K562 (cell line): ENCODE measurements around the gene MED15. TPM values are rescaled to one million over a fixed set of nuclear protein-coding genes. Genes with fewer than 3 reads are reported as not detected.
A peak's percentile ranks its signal among the peaks of the same experiment; 100 is the strongest.

Experiments
- ATAC-seq: fragments of 200-7000 bp; cut with Tn5 transposase; 3 replicates; pipeline ENCODE4 v1.9.1; 2020; ENCODE audit warnings: moderate library complexity
- BruUV-seq: library from RNA; stranded (reverse); fragments of 400-500 nt; replicated peaks from 2 replicates; lab custom pipeline; 2021; lab: Mats Ljungman, UMichigan
- CTCF ChIA-PET: fragments of 300-600 bp; formaldehyde crosslinking; extraction: SDS; loops from one replicate; lab custom pipeline; 2021; ENCODE audit warnings: low intra/inter-chr PET ratio; lab: Yijun Ruan, JAX
- POLR2A ChIA-PET: fragments of 300-600, 350-650 bp; sonication (Branson Sonifier 250); formaldehyde crosslinking; extraction: SDS; loops from one replicate; lab custom pipeline; 2021; ENCODE audit warnings: antibody characterized with exemption, inconsistent platforms; lab: Yijun Ruan, JAX
- DNase-seq, 4 experiments: peaks; one replicate each; pipeline versions ENCODE4 v3.0.0 to v3.0.0-alpha.2; 2011 to 2018; ENCODE audit warnings: low spot score in 3 of 4, mixed read lengths in 3 of 4; ENCODE audit errors: extremely low read depth in 1 of 4
- FAIRE-seq: peaks from 2 replicates; lab custom pipeline; 2011; peaks lifted over from hg19 to GRCh38; lab: Jason Lieb, UNC
- H2AFZ ChIP-seq: 2 replicates; pipeline ENCODE4 v1.6.0; 2011; ENCODE audit warnings: low read depth, low read length, control low read depth, inconsistent platforms
- H3K27ac ChIP-seq: fragments of 200-600 bp; 3 replicates; pipeline ENCODE4 v1.8.0; 2011; ENCODE audit warnings: low read depth, mild to moderate bottlenecking, control low read depth, inconsistent platforms, low read length, moderate library complexity, mixed read lengths; ENCODE audit errors: extremely low read depth
- H3K27me3 ChIP-seq, 2 experiments: fragments of 300-600 bp in 1 of 2; 2 replicates in 1 of 2; 3 replicates in 1 of 2; pipeline versions ENCODE4 v1.6.0 to v1.8.0; 2011; ENCODE audit warnings: inconsistent platforms in 2 of 2, low read length in 2 of 2, mild to moderate bottlenecking in 1 of 2, mixed read lengths in 1 of 2, moderate library complexity in 1 of 2; ENCODE audit not compliant: control insufficient read depth in 2 of 2, insufficient read depth in 2 of 2
- H3K36me3 ChIP-seq: fragments of 300-600 bp; 3 replicates; pipeline ENCODE4 v1.8.0; 2011; ENCODE audit warnings: mild to moderate bottlenecking, low read length, inconsistent platforms; ENCODE audit not compliant: control insufficient read depth, insufficient read depth
- H3K4me1 ChIP-seq, 2 experiments: fragments of 200-600 bp in 1 of 2; replicated peaks in 1 of 2; 2 replicates in 1 of 2; 3 replicates in 1 of 2; pipeline versions ENCODE4 v1.5.1 to v1.8.0; 2011; ENCODE audit warnings: inconsistent platforms in 2 of 2, low read length in 2 of 2, mild to moderate bottlenecking in 1 of 2, mixed read lengths in 1 of 2, moderate library complexity in 1 of 2; ENCODE audit not compliant: control insufficient read depth in 2 of 2, insufficient read depth in 2 of 2
- H3K4me2 ChIP-seq: 2 replicates; pipeline ENCODE4 v1.6.1; 2011; ENCODE audit warnings: low read length, control low read depth, inconsistent platforms, mixed read lengths; ENCODE audit not compliant: insufficient read depth
- H3K4me3 ChIP-seq: fragments of 200-600 bp; sonication (generic), shearing (Covaris generic); 2 replicates; pipeline ENCODE4 v1.5.1; 2016; ENCODE audit warnings: control low read depth, inconsistent platforms
- H3K79me2 ChIP-seq: fragments of 200-600 bp; 3 replicates; pipeline ENCODE4 v1.8.0; 2011; ENCODE audit warnings: low read length, inconsistent platforms; ENCODE audit not compliant: control insufficient read depth, insufficient read depth
- H3K9ac ChIP-seq, 2 experiments: 2 replicates each; pipeline versions ENCODE4 v1.6.0 to v1.6.1; 2011; ENCODE audit warnings: low read depth in 2 of 2, low read length in 2 of 2, control low read depth in 1 of 2, inconsistent platforms in 1 of 2, mild to moderate bottlenecking in 1 of 2, mixed read lengths in 1 of 2; ENCODE audit not compliant: insufficient read depth in 1 of 2
- H3K9me1 ChIP-seq: one replicate; pipeline ENCODE4 v1.6.0; 2011; ENCODE audit warnings: inconsistent platforms, mild to moderate bottlenecking, low read length, moderate library complexity; ENCODE audit not compliant: control insufficient read depth, insufficient read depth
- H3K9me3 ChIP-seq: replicated peaks from 2 replicates; pipeline ENCODE4 v1.5.1; 2011; ENCODE audit warnings: low read depth, low read length, inconsistent platforms; ENCODE audit not compliant: control insufficient read depth, insufficient read depth
- H4K20me1 ChIP-seq: replicated peaks from 2 replicates; pipeline ENCODE4 v1.6.1; 2011; ENCODE audit warnings: low read length, inconsistent platforms, mixed read lengths; ENCODE audit not compliant: control insufficient read depth, insufficient read depth
- E2F8 ChIP-seq: fragments of 450-650 bp; IDR thresholded peaks from 2 replicates; pipeline ENCODE4 v1.7.1; 2018; ENCODE audit warnings: mild to moderate bottlenecking, low read depth; ENCODE audit not compliant: partially characterized antibody
- ERF ChIP-seq: fragments of 450-650 bp; formaldehyde crosslinking; IDR thresholded peaks from 2 replicates; pipeline ENCODE4 v1.4.0; 2020; ENCODE audit warnings: mild to moderate bottlenecking, mixed read lengths
- GATAD2B ChIP-seq: fragments of 450-650 bp; IDR thresholded peaks from 2 replicates; pipeline ENCODE4 v1.6.1; 2017; ENCODE audit warnings: mild to moderate bottlenecking, borderline replicate concordance
- HMGN3 ChIP-seq: IDR thresholded peaks from 2 replicates; pipeline ENCODE4 v1.6.1; 2011; ENCODE audit warnings: borderline replicate concordance, low read depth, mild to moderate bottlenecking, mixed read lengths, low read length; ENCODE audit not compliant: insufficient read length; ENCODE audit errors: extremely low read depth
- KAT7 ChIP-seq: sonication (generic); formaldehyde crosslinking; IDR thresholded peaks from 2 replicates; pipeline ENCODE4 v1.8.0; 2022; ENCODE audit warnings: missing genetic modification reagents, mild to moderate bottlenecking, borderline replicate concordance
- MEF2D ChIP-seq: conservative IDR thresholded peaks from 2 replicates; pipeline ENCODE4 v1.6.1; 2016; ENCODE audit warnings: low read depth, missing genetic modification characterization, missing compliant biosample characterization
- NBN ChIP-seq: fragments of 450-650 bp; IDR thresholded peaks from 2 replicates; pipeline ENCODE4 v1.6.1; 2016; ENCODE audit warnings: low read depth, mild to moderate bottlenecking
- NFRKB ChIP-seq: fragments of 450-650 bp; IDR thresholded peaks from 2 replicates; pipeline ENCODE4 v1.6.1; 2016; ENCODE audit warnings: low read depth
- NRF1 ChIP-seq, 2 experiments: fragments of 450-650 bp; IDR thresholded peaks in 1 of 2; conservative IDR thresholded peaks in 1 of 2; 2 replicates each; pipeline ENCODE4 v1.6.1; 2014; ENCODE audit warnings: mild to moderate bottlenecking in 2 of 2
- PURB ChIP-seq: sonication (generic); formaldehyde crosslinking; IDR thresholded peaks from 2 replicates; pipeline ENCODE4 v1.9.0; 2021; ENCODE audit warnings: low read depth, mild to moderate bottlenecking, missing genetic modification reagents
- RAD21 ChIP-seq, 2 experiments: fragments of 250-450 bp in 1 of 2; fragments of 450-650 bp in 1 of 2; sonication (Bioruptor Pico) in 1 of 2; formaldehyde crosslinking in 1 of 2; IDR thresholded peaks in 1 of 2; conservative IDR thresholded peaks in 1 of 2; 2 replicates each; pipeline versions ENCODE4 v1.4.0 to v1.8.0; 2020 to 2022; ENCODE audit warnings: mild to moderate bottlenecking in 2 of 2, moderate library complexity in 1 of 2
- TOE1 ChIP-seq, 2 experiments: fragments of 450-650 bp in 1 of 2; sonication (generic) in 1 of 2; formaldehyde crosslinking in 1 of 2; IDR thresholded peaks; 2 replicates each; pipeline versions ENCODE4 v1.7.1 to v1.8.0; 2016 to 2022; ENCODE audit warnings: borderline replicate concordance in 2 of 2, mild to moderate bottlenecking in 2 of 2, antibody characterized with exemption in 1 of 2, inconsistent platforms in 1 of 2, low read depth in 1 of 2, missing genetic modification reagents in 1 of 2, moderate library complexity in 1 of 2
- ZBTB1 ChIP-seq: sonication (generic); formaldehyde crosslinking; IDR thresholded peaks from 2 replicates; pipeline ENCODE4 v1.8.1; 2023; ENCODE audit warnings: missing genetic modification reagents, low read depth, mild to moderate bottlenecking, borderline replicate concordance
- ZBTB17 ChIP-seq: fragments of 450-650 bp; formaldehyde crosslinking; IDR thresholded peaks from 2 replicates; pipeline ENCODE4 v1.4.0; 2020; ENCODE audit warnings: mild to moderate bottlenecking
- ZBTB8A ChIP-seq: fragments of 450-650 bp; IDR thresholded peaks from 2 replicates; pipeline ENCODE4 v1.6.1; 2018; ENCODE audit warnings: mild to moderate bottlenecking, moderate library complexity; ENCODE audit not compliant: partially characterized antibody
- ZNF408 ChIP-seq: fragments of 250-450 bp; sonication (Bioruptor Pico); IDR thresholded peaks from 2 replicates; pipeline ENCODE4 v1.4.0; 2020; ENCODE audit warnings: low read depth, mild to moderate bottlenecking, moderate library complexity
- ZNF561 ChIP-seq: fragments of 450-650 bp; formaldehyde crosslinking; conservative IDR thresholded peaks from 2 replicates; pipeline ENCODE4 v1.4.0; 2020; ENCODE audit warnings: mild to moderate bottlenecking, moderate library complexity
- WGBS: fragments of 100-300 bp; shearing (Covaris generic); methylation state at CpG from one replicate; pipeline ENCODE4 v1.1.6; 2016; ENCODE audit warnings: low coverage, mixed read lengths; ENCODE audit not compliant: insufficient coverage; ENCODE audit errors: missing lambda C conversion rate; 5-methylcytosine and 5-hydroxymethylcytosine counted together
- in situ Hi-C: fragments of 300-500 bp; cut with MboI; formaldehyde crosslinking; loops from 4 replicates; pipeline ENCODE4 v1.15.0; 2018; ENCODE audit warnings: inconsistent platforms, mixed read lengths
- intact Hi-C: fragments of 100-400 bp; cut with micrococcal nuclease; formaldehyde crosslinking; loops from 2 replicates; pipeline ENCODE4 v1.14.2; 2022
- polyA plus RNA-seq, 8 experiments: library from polyadenylated mRNA; depleted of rRNA in 4 of 8; stranded (reverse) in 5 of 8; unstranded in 3 of 8; fragments of >200 nt; fragmentation: Nextera tagmentation in 2 of 8; fragmentation: Illumina TruSeq in 1 of 8; extraction: Ambion mirVana in 2 of 8; extraction: Trizol in 1 of 8; gene quantifications; 2 replicates each; pipeline versions ENCODE4 v1.2.1 to v1.2.3, GENCODE V29; 2011 to 2014; ENCODE audit warnings: inconsistent platforms in 1 of 8, missing spikeins in 1 of 8
- total RNA-seq, 7 experiments: library from RNA; depleted of rRNA in 6 of 7; stranded (reverse); fragments of >200 nt in 6 of 7; fragmentation: Illumina TruSeq in 2 of 7; extraction: Trizol in 2 of 7; gene quantifications; 2 replicates each; pipeline versions ENCODE4 v1.2.1 to v1.2.3, GENCODE V29; 2011 to 2021; ENCODE audit warnings: low replicate concordance in 1 of 7
- TF ChIP-seq, protein P1 (sequence below): fragments of 250-450 bp; sonication (Bioruptor Pico); IDR thresholded peaks from 2 replicates; pipeline ENCODE4 v1.5.0; 2020; ENCODE audit warnings: mild to moderate bottlenecking, borderline replicate concordance

MED15 gene
- total and polyA plus RNA-seq, 9 of the 15 experiments (the other 6 are each of a cell fraction or from before 2014, with no cell fraction given) = 4.0 to 271 (median 60.1) TPM

DNA sequence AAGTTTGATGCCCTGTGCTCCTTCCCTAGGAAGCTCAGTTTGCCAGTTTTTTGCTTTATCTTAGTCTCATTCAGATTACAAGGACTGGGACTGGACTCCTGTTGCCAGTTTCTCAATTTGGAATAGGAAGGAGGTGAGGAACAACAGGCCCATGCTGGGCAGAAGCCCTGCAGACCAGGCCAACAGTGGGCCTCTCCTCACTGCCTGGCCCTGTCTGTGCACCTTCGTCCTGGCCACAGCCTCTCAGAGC lies 23.7 kb downstream of the MED15 start:
- WGBS = 81% methylated on average over 1 of the region's 1 CpG
- ATAC-seq (no peak), DNase-seq (no peak), FAIRE-seq (no peak)
- intact Hi-C loops = no loop called here
- no peaks in the 10 kb centered on the region for H3K9me3 ChIP-seq
- no peak overlapping the region for H2AFZ ChIP-seq
- no TSS peak for BruUV-seq
- ChIA-PET POLR2A (interaction anchor here (0.6 to 68.9 kb wide), 3 partner anchors 11 to 79 kb away, joined by 6 to 1693 read pairs (median 1693); partner anchors contain the start of gene MED15), CTCF (no interaction called here)
- H3K4me3 ChIP-seq = no peak overlapping the region
- no peaks in the 10 kb centered on the region for H3K27me3 ChIP-seq
- H3K9me1 ChIP-seq = peaks cover 40% of the 10 kb centered on the region
- in situ Hi-C loops = no loop called here
- peaks cover 79% of the 10 kb centered on the region for H3K36me3 ChIP-seq
- H3K79me2 ChIP-seq = peaks cover 92% of the 10 kb centered on the region
- no peak overlapping the region for H3K4me2 ChIP-seq
- H3K27ac ChIP-seq = no peak overlapping the region; the same call in 2 of the 3 replicates
- H4K20me1 ChIP-seq = peaks cover 78% of the 10 kb centered on the region
- peak overlapping the region in 1 of 2 experiments; percentile 33; a peak in 2 of 4 replicates for H3K9ac ChIP-seq
- H3K4me1 ChIP-seq = peaks cover 14 to 53% of the 10 kb centered on the region in 2 experiments
- TF ChIP-seq GATAD2B (no peak), PURB (CRISPR knock-in tag) (0 out of 2 replicates have a peak, but pooled peaks have one; percentile 5), NFRKB (no peak), ZNF561 (CRISPR knock-in tag) (no peak), RAD21 (CRISPR knock-in tag; conservative IDR thresholded peaks at IDR 0.05 in 1 of 2, IDR thresholded peaks at IDR 0.05 in 1 of 2) (no peak), NRF1 (conservative IDR thresholded peaks at IDR 0.05 in 1 of 2, IDR thresholded peaks at IDR 0.05 in 1 of 2) (no peak), E2F8 (no peak), TOE1 (IDR thresholded peaks at IDR 0.05; ENCODE audit: borderline replicate concordance) (no peak), TOE1 (CRISPR knock-in tag; IDR thresholded peaks at IDR 0.05; ENCODE audit: borderline replicate concordance, low read depth) (no peak), MEF2D (tag) (no peak), ERF (CRISPR knock-in tag) (no peak), ZNF408 (no peak), ZBTB8A (no peak), HMGN3 (peak; percentile 26), NBN (no peak), ZBTB1 (CRISPR knock-in tag) (no peak), KAT7 (CRISPR knock-in tag) (no peak), ZBTB17 (CRISPR knock-in tag) (no peak)
- TF ChIP-seq, protein P1, sequence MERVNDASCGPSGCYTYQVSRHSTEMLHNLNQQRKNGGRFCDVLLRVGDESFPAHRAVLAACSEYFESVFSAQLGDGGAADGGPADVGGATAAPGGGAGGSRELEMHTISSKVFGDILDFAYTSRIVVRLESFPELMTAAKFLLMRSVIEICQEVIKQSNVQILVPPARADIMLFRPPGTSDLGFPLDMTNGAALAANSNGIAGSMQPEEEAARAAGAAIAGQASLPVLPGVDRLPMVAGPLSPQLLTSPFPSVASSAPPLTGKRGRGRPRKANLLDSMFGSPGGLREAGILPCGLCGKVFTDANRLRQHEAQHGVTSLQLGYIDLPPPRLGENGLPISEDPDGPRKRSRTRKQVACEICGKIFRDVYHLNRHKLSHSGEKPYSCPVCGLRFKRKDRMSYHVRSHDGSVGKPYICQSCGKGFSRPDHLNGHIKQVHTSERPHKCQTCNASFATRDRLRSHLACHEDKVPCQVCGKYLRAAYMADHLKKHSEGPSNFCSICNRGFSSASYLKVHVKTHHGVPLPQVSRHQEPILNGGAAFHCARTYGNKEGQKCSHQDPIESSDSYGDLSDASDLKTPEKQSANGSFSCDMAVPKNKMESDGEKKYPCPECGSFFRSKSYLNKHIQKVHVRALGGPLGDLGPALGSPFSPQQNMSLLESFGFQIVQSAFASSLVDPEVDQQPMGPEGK (CRISPR knock-in tag) = no peak
